Measurements from ENCODE around the gene PRG2.
"Not testable (repeated sequence)": the region's sequence is repeated elsewhere in the genome, so short reads cannot be mapped to it uniquely, and the experiment has no call there.

PRG2 gene

GRCh38 chr11:57418131-57418530 lies 27.7 kb upstream of the PRG2 start:
- no peak for DNase-seq

- no peak for DNase-seq
Measured at GRCh38 chr11:57417056-57417455, 26.6 kb upstream of the PRG2 start.

GRCh38 chr11:57416436-57416835 lies 26.0 kb upstream of the PRG2 start:
- no peak for DNase-seq

GRCh38 chr11:57414612-57415212 lies 24.3 kb upstream of the PRG2 start:
- no peak for DNase-seq

- no peak for DNase-seq
Measured at GRCh38 chr11:57413681-57414080, 23.2 kb upstream of the PRG2 start.

- no peak for DNase-seq
Measured at GRCh38 chr11:57410287-57410686, 19.8 kb upstream of the PRG2 start.

GRCh38 chr11:57409321-57410100 lies 19.1 kb upstream of the PRG2 start:
- no peak for DNase-seq

GRCh38 chr11:57408771-57409170 lies 18.3 kb upstream of the PRG2 start:
- DNase-seq = no peak

- no peak for DNase-seq
Measured at GRCh38 chr11:57407941-57408475, 17.6 kb upstream of the PRG2 start.

GRCh38 chr11:57407010-57407920 lies 16.8 kb upstream of the PRG2 start:
- no peak for DNase-seq

- DNase-seq = peak; percentile 58
Measured at GRCh38 chr11:57406337-57406904, 16.0 kb upstream of the PRG2 start.

GRCh38 chr11:57405271-57405860 lies 14.9 kb upstream of the PRG2 start:
- peak; percentile 14 for DNase-seq

- DNase-seq = peak; percentile 59
Measured at GRCh38 chr11:57403802-57404147, 13.3 kb upstream of the PRG2 start.

GRCh38 chr11:57403003-57403801 lies 12.8 kb upstream of the PRG2 start:
- DNase-seq = not testable (repeated sequence)

- no peak for DNase-seq
Measured at GRCh38 chr11:57402188-57403002, 11.9 kb upstream of the PRG2 start.

- DNase-seq = no peak
Measured at GRCh38 chr11:57399972-57400578, 9.6 kb upstream of the PRG2 start.

- no peak for DNase-seq
Measured at GRCh38 chr11:57399221-57399620, 8.8 kb upstream of the PRG2 start.

- DNase-seq = peak; percentile 99
Measured at GRCh38 chr11:57397394-57397990, 7.0 kb upstream of the PRG2 start.

GRCh38 chr11:57396744-57397143 lies 6.3 kb upstream of the PRG2 start:
- DNase-seq = no peak
